IPS-18c (cell line): ENCODE data around the gene GDF7.

Experiments
- H3K4me3 ChIP-seq: 2 replicates; pipeline ENCODE4 v1.7.0; 2013; ENCODE audit warnings: low read depth, mild to moderate bottlenecking, low read length, moderate library complexity; ENCODE audit not compliant: insufficient read depth
- H3K9me3 ChIP-seq: one replicate; pipeline ENCODE4 v1.6.1; 2013; ENCODE audit warnings: mild to moderate bottlenecking, low read length, moderate library complexity; ENCODE audit not compliant: control insufficient read depth, insufficient read depth

Gene GDF7

DNA sequence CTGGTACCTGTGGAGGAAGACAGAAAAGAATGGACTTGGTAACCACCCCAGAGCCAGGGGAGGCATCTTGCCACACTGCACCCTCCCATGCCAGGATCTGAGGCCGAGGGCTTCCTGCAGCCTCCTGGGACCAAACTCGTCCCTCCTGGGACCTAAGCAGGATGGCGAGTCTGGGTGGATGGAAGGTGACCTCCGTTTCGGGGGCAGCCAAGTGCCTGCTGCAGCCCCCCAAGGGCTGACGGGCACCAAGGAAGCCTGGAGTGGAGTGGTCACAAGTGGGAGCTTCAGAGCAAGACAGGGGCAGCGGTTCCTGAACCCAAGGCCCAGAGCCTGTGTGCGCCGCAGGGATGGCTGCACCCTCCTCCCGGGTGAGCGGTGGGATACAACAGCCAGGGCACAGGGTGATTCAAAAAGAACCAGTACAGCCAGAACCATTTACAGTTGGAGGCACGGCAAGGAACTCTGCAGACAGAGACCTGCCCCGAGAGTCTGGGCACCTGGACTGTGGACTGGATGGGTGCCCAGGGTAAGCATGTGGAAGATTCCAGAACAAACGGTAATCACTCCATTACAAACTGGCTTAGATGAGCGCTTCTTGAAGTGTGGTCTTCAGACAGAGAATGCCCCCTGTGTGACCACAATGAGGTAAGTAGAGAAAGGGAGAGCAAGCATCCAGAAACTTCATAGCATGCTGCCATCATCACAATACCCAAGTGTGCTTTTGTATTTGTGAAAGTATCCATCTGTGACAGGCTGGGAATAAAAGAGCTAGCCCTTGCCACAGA, 28.1 kb upstream of the GDF7 start:
- H3K9me3 ChIP-seq: no peaks in the 10 kb centered on the region
- no peak overlapping the region for H3K4me3 ChIP-seq

DNA sequence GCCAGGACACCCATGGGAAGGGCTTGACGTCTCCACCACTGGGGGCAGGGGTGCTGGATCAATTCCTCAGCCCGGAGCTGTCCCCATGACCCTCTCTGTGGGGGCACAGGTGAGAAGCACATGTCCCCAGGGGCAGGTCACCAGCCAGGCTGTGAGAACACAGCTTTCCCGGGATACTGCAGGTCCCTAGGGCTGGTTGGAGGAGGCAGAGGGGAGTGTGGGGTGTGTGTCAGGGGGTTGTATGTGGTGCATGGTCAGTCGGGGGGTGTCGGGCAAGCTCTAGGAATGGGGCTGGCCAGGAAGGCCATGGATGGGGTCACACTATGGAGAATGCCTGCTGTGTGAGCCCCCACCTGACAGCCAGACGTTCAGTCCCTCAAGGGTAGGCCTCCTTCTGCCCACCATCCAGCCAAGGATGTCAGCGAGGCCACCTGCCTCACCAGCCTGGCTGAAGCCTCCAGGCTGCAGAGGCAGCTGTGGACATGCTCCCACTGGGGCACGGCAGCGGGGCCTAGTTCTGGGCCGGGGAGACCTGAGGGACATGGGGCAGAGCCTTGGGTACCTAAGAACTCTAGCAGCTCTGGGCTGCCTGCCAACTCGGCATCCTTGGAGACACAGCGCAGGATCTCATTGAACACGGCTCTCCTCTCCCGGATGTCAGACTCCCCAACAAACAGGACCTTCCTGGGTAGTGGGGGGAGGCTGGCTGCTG, 26.4 kb upstream of the GDF7 start:
- no peaks in the 10 kb centered on the region for H3K9me3 ChIP-seq
- H3K4me3 ChIP-seq: no peak overlapping the region

DNA sequence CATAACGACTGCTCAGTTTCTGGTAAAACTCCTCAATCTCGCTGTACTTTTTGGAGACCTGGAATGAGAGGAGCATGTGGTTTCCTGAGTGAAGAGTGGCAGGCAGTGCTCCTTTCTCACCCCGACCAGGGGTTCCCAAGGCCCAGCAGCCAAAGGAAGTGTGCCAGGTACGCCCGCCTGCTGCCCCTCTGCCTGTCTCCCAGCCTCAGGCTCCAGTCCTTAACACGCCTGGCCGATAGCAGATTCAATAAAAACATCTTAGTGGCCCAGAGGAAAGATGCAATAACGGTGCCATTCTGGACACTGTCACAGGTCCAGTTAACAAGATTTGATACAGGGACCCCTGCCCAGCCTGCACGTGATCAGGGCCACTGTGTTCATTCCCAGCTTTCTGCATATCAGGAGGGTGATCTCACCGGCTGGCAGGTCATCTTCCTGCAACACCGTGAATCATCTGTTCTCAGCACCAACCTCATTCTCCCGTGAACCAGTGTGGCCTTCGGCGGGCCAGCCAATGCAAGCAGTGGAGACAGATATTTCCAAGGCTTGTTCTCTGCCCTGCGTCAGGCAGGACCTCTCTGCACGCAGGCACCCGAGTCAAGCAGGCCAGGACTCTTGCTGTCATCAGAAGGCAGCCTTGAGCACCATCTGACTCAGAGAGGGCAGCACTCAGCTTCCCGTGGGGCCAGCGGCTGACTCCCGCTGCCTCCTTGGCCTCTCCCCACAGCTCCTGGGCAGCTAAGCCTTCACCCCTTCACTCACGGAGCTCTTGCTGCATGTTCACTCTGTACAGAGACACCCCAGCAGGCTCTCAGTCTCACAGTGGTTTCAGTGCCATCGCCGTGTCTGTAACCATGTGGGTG, 25.6 kb upstream of the GDF7 start:
- Histone ChIP-seq H3K9me3 (no peaks in the 10 kb centered on the region), H3K4me3 (no peak overlapping the region)

GRCh38 chr2:20642055-20642971, 24.6 kb upstream of the GDF7 start:
- H3K9me3 ChIP-seq: no peaks in the 10 kb centered on the region

GRCh38 chr2:20643060-20643459, 23.9 kb upstream of the GDF7 start:
- H3K9me3 ChIP-seq: no peaks in the 10 kb centered on the region
- H3K4me3 ChIP-seq: no peak overlapping the region

More at GRCh38 chr2:20642055-20642971, 24.6 kb upstream of the GDF7 start:
- H3K4me3 ChIP-seq: no peak overlapping the region

GRCh38 chr2:20643826-20644225, 23.1 kb upstream of the GDF7 start:
- Histone ChIP-seq H3K9me3 (no peaks in the 10 kb centered on the region), H3K4me3 (no peak overlapping the region)

DNA sequence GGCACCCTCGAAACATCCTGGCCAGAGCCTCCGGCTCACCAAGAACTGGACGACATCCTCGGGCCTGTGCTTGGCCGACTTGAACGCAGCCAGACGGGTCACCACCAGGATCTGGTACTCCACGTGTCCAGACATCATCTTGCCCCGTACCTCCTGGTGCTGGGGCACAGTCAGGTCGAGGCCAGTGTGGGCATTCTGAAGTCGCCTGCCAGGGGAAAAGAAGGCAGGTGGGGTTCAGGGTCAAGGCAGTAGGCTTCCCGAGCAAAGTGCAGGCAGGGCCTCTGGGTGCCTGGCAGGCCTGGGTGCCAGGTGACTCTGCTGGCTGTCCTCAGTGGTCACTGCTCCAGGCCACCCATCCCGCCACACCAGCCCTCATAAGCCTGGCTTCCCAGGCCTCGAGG, 21.6 kb upstream of the GDF7 start:
- Histone ChIP-seq H3K4me3 (no peak overlapping the region), H3K9me3 (no peaks in the 10 kb centered on the region)

DNA sequence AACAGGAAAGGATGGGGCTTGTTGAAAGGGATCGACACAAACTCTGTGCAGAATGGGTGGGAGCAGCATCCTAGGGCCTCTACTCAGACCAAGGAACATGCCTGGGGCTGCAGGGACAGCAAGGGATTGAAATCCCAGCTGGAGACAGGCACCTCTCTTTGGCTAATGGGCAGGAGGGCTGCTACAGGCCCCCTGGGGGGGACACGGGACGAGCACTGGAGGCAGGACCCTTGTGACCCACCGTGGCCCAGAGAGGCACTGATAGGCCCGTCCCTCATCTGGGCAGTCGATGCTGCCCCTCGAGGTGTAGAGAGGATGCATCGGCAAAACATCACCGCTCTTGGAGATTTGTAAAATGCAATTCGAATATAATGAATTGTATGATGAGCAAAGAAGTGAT, 21.2 kb upstream of the GDF7 start:
- no peaks in the 10 kb centered on the region for H3K9me3 ChIP-seq
- H3K4me3 ChIP-seq: no peak overlapping the region

GRCh38 chr2:20646446-20646845, 20.5 kb upstream of the GDF7 start:
- no peak overlapping the region for H3K4me3 ChIP-seq
- H3K9me3 ChIP-seq: no peaks in the 10 kb centered on the region

DNA sequence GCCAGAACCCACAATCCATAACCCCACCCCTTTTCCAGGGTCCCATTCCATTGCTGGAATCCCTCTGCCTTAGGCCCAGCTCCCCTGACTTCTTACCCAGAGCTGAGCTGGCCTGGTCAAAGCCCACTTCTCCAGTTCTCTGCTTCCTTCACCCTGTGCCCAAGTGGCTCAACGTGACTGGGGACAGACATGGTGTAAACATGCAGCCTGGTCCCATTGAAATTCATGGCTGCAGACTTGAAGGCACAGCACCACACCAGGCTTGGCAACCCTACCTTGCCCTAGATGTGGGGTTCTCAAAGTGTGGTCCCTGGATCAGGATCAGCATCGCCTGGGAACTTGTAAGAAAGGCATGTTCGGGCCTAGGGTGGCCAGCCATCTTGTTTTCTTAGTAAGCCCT, 19.7 kb upstream of the GDF7 start:
- no peaks in the 10 kb centered on the region for H3K9me3 ChIP-seq

DNA sequence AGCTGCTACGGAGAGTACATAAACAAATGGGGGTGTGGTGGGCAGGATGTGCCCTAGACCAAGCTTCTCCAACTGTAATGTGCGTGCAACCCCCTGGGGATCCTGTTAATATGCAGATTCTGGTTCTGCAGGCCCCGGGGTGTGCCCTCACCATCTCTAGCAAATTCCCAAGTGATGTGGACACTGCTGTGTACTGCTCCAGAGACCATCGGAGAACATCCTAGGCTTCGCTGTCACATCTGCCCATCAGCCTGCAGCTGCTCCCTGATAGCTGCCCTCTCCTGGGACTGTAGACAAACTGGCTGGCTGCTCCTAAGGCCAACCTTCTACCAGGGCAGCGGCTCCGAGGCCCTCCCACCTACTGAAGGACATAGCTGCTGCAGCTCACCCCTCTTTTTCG, 19.2 kb upstream of the GDF7 start:
- Histone ChIP-seq H3K4me3 (no peak overlapping the region), H3K9me3 (no peaks in the 10 kb centered on the region)

More for the DNA sequence above, 19.7 kb upstream of the GDF7 start:
- H3K4me3 ChIP-seq: no peak overlapping the region

- no peaks in the 10 kb centered on the region for H3K9me3 ChIP-seq
- H3K4me3 ChIP-seq: no peak overlapping the region
Measured at GRCh38 chr2:20648206-20648605, 18.7 kb upstream of the GDF7 start.

DNA sequence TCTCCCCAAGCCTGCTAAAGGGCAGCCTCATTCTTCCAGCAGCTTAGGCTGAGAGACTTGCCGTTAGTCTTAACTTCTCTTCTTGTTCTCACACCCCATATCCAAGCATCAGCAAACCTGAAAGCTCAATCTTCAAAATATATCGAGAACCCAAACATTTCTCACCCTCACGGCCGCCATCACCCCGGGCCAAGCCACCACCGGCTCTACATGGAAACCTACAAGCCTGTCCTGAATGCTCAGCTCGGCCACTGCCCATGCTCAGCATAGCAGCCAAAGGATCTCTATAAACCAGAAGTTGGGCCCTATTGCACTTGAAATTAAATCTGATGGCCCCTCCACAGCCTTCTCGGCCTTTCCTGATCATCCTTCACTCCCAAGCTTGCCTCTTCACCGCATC, 18.1 kb upstream of the GDF7 start:
- Histone ChIP-seq H3K9me3 (no peaks in the 10 kb centered on the region), H3K4me3 (no peak overlapping the region)

GRCh38 chr2:20649576-20649975, 17.4 kb upstream of the GDF7 start:
- Histone ChIP-seq H3K9me3 (no peaks in the 10 kb centered on the region), H3K4me3 (no peak overlapping the region)

DNA sequence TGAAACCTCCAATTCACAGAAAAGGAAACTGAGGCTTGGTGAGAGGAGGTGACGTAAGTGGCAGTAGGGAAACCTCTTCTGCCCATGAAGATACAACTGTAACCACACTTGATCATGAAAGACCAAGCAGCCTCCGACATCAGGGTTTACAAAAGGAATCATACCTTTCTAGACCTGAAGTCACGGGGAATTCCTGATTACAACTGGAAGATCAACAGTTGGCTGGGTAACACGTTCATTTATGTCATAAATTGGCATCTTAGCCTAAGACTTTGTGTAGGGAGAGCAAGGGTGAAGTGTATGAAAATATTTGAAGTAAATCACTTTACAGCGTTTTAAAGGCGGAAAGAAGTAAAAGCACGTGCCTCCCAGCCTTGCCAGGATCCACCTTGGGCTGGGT, 17.0 kb upstream of the GDF7 start:
- no peaks in the 10 kb centered on the region for H3K9me3 ChIP-seq
- peak overlapping the region; percentile 89; the same call in 1 of the 2 replicates for H3K4me3 ChIP-seq

DNA sequence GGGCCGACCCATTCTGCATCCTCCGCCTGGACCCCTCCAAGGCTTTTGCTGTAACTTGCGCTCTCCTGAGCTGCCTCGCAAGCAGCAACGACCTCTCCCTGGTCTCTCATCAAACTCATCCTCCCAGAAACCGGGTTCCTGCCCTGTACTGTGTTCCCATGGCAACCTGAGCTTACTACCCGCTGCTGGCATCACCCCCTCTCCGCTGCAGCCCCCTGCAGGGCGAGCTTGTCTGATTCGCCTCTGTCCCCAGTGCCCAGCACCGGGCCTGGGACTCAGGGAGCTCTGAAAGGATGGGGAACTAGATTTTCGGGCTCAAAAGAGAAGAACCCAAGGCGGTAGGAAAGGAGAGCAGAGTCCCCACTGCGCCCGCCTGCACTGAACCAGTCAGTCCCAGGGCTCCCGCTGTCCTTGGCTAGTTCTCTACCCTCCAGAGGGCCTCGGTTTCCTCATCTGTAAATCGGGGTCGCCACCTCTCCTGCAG, 16.5 kb upstream of the GDF7 start:
- H3K4me3 ChIP-seq: peak overlapping the region; percentile 89
- H3K9me3 ChIP-seq: no peaks in the 10 kb centered on the region
